CD4-positive, alpha-beta T cell treated with Interleukin-1 beta for 1 hour (primary cell): ENCODE results near the gene DAB2IP.

Experiments
- DNase-seq, 2 donors: peaks; one replicate each; pipeline ENCODE4 v3.0.0-alpha.2; 2020 to 2022

DAB2IP gene

DNA sequence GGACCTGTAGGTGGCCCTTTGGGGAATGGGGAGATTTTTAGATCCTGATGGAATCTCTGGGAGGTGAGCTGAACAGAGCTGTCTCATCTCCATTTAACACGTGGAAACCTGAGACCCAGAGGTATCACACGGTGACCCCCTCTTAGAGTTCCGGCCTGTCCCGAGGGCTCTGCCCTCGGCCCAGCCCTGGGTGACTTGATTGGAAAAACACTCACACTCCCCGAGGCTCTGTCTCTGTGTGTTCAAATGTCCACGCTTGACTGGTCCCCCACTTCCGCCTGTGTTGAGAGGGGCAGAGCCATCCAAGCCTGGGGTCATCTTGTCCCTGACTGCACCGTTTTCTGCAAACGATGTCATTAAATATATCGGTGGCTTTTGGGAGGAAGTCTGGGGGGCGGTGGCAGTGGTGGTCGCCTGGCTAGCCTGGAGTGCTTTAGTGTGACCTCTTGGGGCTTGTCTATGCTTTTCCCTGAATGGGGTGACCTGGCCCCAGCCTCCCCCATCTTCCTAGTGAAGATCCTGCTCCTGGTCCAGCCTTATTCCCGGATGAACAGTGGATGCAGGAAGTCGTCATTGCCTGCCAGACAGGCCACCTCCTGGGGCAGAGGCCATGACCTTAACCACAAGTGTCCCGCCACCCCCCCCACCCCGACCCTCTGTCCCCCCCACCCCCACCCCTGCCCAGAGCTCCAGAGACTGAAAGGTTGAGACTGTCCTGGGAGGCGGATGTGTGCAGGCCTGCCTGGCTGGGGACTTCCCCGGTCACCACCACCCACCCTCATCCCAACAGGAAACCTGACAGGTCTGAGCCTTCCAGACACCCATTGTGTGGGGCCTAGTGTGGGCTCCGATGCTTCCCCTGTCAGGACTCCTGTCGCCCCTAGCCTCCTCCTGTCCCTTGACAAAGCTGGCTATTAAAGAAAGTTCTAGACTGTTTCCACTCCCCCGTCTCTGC is 5.3 kb upstream of the DAB2IP start:
- no peak for DNase-seq

DNA sequence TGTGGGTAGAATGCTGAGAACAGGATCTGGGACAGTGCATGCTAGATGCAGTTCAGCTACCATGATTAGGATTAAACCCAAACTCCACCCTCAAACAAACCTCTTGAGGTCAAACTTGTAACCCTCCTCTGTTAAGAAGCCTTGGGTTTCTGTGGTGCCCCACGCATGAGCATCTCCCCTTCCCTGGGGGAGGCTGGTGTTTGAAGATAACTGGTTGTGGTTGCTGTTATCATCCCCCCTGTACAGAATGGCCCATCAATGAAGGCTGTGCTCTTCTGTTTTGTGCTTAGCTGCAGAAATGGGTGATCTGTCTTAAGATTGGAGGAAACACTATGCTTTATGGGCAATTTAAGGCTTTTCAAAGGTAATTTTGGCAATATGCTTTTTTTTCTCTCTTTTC is 4.4 kb upstream of the DAB2IP start:
- no peak for DNase-seq

- DNase-seq: no peak
Observed at GRCh38 chr9:121648172-121648571, 3.3 kb upstream of the DAB2IP start.

GRCh38 chr9:121648799-121649198 is 2.6 kb upstream of the DAB2IP start:
- DNase-seq: no peak

DNA sequence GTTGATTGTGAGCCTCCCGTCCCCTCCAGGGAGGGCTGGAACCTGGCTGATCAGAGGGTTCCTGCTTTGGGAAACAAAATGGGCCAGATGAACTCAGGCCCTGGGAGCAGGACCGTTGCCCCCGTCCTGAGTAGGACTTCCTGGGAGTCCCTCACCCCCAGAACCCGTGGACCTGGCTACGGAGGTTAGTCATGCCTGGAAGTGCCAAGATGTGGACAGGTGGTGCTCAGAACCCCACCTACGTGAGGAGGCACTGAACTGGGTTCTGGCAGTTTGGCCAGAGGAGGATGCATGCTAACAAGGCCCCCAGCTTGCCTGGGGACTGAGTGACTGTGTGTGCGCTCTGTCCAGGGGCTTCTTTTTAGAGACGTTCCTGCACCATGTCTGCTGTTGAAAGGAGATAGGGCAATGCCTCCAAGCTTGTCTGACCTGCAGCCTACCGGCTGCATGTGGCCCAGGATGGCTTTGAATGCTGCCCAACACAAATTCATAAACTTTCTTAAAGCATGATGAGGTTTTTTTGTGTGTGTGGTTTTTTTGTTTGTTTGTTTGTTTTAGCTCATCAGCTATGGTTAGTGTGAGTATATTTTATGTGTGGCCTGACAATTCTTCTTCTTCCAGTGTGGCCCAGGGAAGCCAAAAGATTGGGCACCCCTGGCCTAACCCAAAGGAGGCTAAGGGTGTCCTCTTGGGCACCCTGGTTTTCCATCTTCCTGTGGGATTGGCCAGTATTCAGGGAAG is 1.8 kb upstream of the DAB2IP start:
- DNase-seq: no peak

GRCh38 chr9:121650217-121651007 is 1.0 kb upstream of the DAB2IP start:
- DNase-seq: no peak

- no peak for DNase-seq
Observed at GRCh38 chr9:121651008-121651294, 483 bp upstream of the DAB2IP start.

DNA sequence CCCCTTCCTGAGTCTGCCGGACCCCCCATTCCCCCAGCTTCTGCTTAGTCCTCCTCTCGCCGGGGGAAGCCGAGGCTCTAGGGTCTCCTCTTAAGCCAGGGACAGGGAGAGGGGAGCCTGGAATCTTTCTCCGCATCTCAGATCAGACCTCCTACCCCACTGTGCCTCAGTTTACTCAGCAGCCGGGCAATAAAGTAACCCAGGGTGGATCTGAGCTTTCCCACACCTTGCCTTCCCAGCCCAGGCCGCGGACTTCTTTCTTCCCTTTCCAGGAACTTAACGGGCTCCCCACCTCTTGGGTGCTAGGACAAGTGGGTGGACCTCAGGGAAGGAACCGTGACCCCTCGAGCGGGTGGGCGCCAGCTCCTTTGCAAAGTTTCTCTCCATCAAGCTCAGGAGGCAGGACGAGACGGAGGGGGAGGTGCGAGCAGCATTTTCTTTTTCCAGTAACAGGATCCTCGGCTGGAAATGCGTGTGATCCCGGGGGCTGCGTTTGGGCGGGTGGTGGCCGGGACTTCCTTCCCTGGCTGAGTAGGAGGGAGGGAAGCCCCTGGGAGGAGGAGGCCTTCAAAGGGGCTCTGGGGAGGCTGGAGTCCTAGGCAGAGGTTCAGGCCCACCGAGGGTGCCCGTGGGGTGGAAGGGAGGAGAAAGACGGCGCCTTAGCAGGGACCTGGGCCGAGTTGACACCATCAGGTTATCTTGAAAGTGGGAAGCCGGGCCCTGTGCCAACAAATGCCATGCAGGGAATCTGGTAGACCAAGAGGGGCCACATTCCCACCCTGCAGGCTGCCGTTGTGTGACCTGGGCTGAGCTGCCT is 795 bp downstream of the DAB2IP start:
- DNase-seq: no peak

- no peak for DNase-seq
Observed at GRCh38 chr9:121652838-121653231, 1.4 kb downstream of the DAB2IP start.

- no peak for DNase-seq
Observed at GRCh38 chr9:121654499-121655140, 3.2 kb downstream of the DAB2IP start.

- DNase-seq: no peak
Observed at GRCh38 chr9:121655231-121655755, 3.9 kb downstream of the DAB2IP start.

DNA sequence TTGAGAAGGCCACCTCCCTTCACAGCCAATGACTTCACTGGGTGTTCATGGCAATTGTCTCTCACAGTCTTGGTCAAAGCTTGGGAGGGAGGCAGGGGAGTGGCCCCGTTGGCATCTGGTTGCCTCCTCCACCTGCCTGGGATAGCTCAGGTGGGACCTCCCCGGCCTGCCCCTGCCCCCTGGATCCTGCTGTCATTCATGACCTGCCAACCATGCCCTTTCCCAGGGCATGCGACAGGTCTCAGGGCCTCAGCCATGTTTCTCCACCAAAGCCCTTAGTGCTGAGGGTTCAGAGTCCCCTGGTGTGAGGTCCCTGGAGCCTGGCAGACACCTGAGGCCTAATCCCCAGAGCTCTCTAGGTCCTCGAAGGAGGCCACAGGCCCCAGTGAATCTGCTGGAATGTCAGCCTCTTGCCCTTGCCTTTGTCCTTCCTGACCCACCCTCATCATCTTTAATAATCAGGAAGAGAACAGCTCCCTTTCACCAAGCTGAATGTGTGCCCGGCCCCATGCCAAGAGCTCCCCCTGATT is 5.6 kb downstream of the DAB2IP start:
- no peak for DNase-seq

DNA sequence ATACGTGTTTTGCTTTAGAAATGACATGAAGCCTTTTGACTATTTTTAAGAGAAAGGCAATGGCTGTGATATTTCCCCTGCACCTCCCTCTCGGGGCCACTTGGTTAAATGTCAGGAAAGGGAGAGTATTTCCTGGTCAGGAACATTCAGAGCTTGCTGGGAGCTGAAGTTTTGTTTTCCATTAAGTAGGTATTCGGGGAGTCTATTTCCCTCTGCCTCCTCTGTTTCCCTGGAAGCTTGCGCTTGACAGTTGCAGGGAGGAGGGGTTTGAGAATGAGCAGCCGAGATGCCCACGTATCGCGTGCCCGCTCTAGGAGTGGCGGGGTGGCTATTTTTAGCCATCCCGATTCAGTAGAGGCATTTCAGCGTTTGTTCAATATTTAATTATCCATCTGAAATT is 6.7 kb downstream of the DAB2IP start:
- DNase-seq: no peak

GRCh38 chr9:121658591-121658990 is 7.2 kb downstream of the DAB2IP start:
- DNase-seq: no peak

- no peak for DNase-seq
Observed at GRCh38 chr9:121660367-121660766, 8.9 kb downstream of the DAB2IP start.

DNA sequence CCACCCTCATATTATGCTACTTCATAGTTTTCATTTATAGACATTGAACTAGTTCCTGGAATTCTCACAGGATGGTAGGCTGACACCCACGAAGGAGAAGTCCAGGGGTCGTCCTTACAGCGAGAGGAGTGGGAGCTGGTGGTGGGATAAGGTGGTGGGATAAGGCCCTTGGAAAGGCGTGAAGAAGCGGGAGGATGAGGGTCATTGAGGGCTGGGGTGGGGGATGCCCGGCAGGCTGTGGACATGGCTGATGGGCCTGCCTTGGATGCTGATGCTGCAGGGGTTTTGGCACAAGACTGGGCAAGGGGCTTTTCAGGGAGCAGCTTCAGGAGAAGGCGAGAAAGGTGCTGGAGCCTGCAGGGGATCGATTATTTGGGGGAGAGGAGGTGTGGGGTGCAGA is 9.4 kb downstream of the DAB2IP start:
- no peak for DNase-seq

DNA sequence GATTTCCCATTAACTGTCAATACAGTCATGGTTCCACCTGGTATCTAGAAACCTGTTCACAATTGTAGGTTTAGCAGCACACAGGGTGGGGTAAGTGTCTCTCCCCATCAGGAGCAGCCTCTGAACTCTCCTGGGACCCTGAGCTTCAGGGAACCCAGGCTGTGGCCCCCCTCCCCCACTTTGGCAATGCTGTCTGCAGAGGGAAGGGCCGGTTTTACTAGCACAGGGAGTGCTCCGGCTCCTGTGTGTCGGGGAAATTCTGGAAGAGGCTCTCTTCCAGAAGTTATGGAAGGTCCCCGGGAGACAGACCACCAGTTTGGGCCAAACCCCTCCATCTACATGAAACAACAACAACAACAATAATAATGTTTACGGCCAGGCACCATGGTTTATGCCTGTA is 9.9 kb downstream of the DAB2IP start:
- no peak for DNase-seq

- DNase-seq: no peak
Observed at GRCh38 chr9:121662359-121662758, 10.9 kb downstream of the DAB2IP start.

DNA sequence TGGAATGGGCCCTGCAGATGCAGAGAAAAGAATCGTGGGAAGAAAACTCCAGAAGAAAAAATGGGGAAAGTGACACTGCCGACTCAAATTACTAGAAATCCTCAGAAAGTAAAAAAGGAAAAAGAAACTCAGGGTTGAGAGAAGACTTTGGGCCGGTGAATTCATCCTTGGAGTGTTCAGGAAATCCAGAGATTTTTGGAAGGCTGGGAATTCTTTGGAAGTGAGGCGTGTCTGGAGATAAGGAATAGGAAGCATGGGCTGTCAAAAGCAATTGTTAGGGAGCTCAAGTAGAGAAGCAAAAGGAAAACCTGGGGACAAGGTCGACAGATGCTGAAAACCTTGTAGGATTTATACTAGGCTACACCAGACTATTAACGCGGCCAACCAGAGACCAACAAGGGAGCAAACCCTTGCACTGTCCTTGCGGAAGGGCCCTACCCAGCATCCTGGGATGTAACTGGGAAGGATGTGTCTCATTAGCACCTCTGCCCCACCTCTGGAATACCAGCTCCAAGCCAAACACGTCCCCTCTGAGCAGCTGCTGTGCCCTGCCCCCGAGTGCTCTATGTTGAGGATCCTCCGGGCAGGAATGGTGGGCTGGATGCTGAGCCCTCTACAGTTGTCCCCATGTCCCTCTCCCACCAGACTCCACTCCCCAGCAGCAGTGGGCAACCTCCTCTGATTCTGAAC is 11.6 kb downstream of the DAB2IP start:
- DNase-seq: no peak

- no peak for DNase-seq
Observed at GRCh38 chr9:121663591-121663990, 12.2 kb downstream of the DAB2IP start.

DNA sequence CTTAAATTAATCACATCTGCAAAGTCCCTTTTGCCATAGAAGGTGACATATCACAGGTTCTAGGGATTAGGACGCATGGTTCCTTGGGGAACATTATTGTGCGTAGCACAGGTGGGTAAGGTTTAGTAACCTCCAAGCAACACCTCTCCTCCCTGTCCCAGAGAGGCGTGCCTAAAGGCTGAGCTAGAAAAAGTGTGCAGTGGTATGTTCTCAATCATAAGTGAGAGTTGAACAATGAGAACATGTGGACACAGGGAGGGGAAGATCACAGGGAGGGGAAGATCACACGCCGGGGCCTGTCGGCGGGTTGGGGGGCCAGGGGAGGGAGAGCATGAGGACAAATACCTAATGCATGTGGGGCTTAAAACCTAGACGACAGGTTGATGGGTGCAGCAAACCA is 14.9 kb downstream of the DAB2IP start:
- no peak for DNase-seq
